Retinal pigment epithelial cell (primary cell): ENCODE measurements around the gene ATP1A2.

Source experiments
- DNase-seq: peaks from one replicate; pipeline ENCODE4 v3.0.0-alpha.2; 2010; ENCODE audit warnings: low read depth
- H3K4me3 ChIP-seq: 2 replicates; pipeline ENCODE4 v1.5.1; 2011; ENCODE audit warnings: mild to moderate bottlenecking, low read length, control low read depth, moderate library complexity
- TF ChIP-seq, protein P1 (sequence below): conservative IDR thresholded peaks from 2 replicates; pipeline ENCODE4 v1.5.1; 2011; ENCODE audit warnings: low read depth, low read length, control low read depth, inconsistent platforms

Gene ATP1A2

DNA sequence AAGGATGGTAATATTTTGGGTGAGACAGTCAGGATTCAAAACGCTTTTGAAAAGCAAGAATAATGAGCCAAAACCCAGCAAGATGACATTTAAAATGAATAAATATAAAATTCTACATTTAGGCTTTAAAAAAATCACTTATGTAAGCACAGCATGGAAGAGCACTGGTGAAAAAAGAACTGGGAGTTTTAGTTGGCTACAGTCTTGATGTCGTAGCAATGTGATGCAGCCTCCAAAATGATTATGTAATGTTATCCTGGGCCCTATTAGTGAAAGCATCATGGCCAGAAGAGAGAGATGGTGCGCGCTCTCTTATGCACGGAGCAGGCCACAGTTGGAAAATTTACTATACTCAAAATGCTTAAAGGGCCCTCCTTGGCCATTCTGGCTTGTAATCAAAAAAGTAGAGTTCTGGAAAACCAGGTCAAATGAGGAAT lies 29.1 kb upstream of the ATP1A2 start:
- no peak overlapping the region for H3K4me3 ChIP-seq
- TF ChIP-seq, protein P1, sequence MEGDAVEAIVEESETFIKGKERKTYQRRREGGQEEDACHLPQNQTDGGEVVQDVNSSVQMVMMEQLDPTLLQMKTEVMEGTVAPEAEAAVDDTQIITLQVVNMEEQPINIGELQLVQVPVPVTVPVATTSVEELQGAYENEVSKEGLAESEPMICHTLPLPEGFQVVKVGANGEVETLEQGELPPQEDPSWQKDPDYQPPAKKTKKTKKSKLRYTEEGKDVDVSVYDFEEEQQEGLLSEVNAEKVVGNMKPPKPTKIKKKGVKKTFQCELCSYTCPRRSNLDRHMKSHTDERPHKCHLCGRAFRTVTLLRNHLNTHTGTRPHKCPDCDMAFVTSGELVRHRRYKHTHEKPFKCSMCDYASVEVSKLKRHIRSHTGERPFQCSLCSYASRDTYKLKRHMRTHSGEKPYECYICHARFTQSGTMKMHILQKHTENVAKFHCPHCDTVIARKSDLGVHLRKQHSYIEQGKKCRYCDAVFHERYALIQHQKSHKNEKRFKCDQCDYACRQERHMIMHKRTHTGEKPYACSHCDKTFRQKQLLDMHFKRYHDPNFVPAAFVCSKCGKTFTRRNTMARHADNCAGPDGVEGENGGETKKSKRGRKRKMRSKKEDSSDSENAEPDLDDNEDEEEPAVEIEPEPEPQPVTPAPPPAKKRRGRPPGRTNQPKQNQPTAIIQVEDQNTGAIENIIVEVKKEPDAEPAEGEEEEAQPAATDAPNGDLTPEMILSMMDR = no peak
- no peak for DNase-seq

DNA sequence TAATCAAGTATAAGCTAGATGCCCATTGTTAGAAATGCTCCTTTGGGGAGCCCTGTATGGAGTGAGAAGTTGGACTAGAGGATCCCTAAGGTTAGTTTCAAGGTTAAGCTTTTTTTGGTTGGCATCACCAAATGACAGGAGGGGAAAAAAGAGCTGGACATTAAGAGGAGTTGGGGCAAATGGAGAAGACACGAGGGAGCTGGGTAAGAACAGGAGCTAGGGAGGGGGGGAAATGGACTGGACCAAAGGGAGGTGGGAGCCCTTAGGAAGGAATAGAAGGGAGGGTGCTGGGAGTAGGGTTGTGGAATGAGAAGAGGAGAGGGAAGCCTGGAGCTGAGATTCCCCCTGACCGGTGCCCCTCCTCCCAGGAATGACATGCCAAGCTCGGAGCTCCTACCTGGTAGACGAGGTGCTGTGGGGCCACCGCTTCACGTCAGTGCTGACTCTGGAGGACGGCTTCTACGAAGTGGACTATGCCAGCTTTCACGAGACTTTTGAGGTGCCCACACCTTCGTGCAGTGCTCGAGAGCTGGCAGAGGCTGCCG lies 28.4 kb upstream of the ATP1A2 start:
- H3K4me3 ChIP-seq = no peak overlapping the region
- TF ChIP-seq, protein P1 = no peak
- DNase-seq = no peak

DNA sequence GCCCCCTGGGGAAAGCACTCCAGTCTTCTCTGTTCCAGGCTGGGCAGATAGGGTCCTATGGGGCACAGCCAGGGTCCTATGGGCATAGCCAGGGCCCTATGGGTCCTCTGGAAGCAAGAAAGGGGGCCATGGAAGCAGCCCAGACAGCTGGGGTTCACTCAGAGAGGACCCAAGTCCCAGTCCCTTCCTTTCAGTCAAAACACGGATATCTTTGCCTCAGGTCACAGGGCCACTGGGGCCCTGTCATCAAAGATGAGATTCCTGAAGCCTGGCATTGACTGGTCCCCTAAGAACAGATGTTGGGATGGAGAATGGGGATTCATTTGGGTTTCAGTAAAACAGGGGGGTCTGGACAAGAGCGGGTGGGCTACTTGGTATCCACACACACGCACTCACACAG lies 25.7 kb upstream of the ATP1A2 start:
- H3K4me3 ChIP-seq = no peak overlapping the region
- TF ChIP-seq, protein P1 = no peak
- no peak for DNase-seq

DNA sequence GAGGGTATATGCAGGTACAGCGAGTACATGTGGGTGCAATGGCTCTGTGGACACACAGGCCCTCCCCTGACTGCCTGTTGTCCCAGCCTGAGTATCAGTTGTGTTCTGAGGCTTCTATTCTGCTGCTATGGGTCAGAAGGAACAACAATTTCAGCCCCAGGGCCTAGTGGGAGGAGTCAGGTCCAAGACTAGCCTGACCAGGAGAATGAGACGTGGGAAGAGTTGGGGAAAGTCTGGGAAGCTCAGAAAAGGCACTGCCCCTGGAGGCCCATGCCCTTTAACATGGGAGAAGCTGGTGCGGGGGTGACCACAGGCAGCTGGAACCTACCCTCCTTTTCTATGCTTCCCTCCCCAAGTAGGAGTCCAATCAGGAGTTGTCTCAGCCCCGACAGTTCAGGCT lies 24.8 kb upstream of the ATP1A2 start:
- DNase-seq = no peak
- H3K4me3 ChIP-seq = no peak overlapping the region

DNA sequence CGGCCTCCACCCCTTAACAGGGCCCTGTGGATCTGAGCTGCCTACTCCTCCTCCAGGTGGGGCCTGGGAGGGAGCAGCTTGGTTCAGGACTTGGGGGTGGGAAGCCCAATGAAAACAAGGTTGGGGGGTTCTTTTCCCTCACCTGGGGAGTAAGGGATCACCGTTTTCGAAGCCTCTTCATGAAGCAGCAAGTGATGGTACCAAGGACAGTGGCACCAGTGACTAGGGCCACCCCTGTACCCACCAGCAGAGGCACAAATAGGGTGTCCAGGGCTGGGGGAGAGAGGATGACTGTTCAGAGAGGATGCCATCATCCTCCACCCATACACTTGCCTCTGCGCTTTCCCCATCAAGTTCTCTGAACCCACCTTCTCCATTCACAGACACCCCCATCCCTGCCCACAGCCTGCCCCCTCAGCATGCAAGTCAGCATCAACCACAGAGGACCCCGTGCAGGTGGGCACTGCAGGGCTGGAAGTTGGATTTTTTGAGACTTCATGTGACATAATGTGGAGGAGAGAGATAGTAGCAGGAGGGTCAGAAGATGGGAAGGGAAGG lies 23.8 kb upstream of the ATP1A2 start:
- TF ChIP-seq, protein P1 = no peak
- no peak for DNase-seq
- no peak overlapping the region for H3K4me3 ChIP-seq

More for the DNA sequence above, 24.8 kb upstream of the ATP1A2 start:
- TF ChIP-seq, protein P1 = no peak

DNA sequence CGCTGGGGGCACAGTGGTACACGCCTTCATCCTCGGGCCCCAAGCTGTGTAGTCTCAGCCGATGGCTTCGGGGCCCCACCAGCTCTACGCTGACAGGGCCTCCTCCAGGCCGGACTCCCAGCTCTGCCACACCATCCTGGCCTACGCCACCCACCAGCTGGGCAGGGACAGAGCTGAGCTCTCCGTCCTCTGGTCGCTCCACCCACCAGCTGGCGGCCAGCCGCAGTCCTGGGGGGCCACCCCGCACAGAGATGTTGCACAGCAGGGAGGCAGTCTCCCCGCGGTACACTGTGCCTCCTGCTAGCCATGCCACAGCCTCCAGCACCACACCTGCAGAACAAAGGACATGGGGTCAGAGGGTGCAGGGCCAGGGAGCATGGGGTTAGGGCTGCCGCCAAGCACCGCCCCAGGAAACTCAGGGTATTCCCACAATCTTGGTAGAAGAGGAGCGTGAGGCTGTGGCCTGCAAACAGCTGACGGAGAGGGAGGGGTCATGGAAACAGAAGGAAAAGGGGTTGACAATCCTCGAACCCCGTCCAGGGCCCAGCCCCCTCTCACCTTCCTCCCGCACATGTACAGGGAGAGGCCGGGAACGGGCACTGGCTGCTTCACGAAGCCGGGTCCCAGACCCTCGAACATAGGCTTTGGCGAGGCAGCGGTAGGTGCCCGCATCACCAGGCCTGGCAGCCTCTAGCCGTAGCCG lies 23.0 kb upstream of the ATP1A2 start:
- TF ChIP-seq, protein P1 = no peak
- no peak overlapping the region for H3K4me3 ChIP-seq
- no peak for DNase-seq

DNA sequence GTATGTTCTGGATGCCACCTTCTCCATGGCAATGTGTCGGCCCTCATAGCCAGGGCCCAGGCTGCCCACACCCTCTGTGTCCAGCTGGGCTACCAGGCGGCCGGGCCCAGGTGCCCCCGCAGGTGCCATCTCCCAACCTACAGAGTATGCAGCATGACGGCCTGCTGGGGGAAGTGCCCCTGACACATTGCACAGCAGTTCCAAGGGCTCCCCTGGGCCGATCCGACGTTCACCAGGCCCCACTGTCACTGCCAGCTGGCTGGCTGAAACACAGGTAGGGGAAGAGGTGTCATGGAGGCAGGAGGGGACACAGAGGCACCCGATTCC lies 22.5 kb upstream of the ATP1A2 start:
- DNase-seq = no peak

More for the DNA sequence above, 22.5 kb upstream of the ATP1A2 start:
- H3K4me3 ChIP-seq = no peak overlapping the region
- TF ChIP-seq, protein P1 = no peak
